ENCODE measurements around the gene HECTD4.

- TF ChIP-seq CTCF (IDR thresholded peaks at IDR 0.05) (no peak), POLR2A (IDR thresholded peaks at IDR 0.05) (no peak)
Observed at GRCh38 chr12:112308161-112308560, 74.1 kb downstream of the HECTD4 start.
